WTC11 (cell line): ENCODE data around the gene SMARCA4. TPM values are rescaled to one million over a fixed set of nuclear protein-coding genes. Genes with fewer than 3 reads are reported as not detected.

Experiments used
- ARID4B ChIP-seq: sonication (generic); formaldehyde crosslinking; IDR thresholded peaks from 2 replicates; pipeline ENCODE4 v1.8.0; 2023; ENCODE audit warnings: missing genetic modification reagents, mild to moderate bottlenecking, borderline replicate concordance
- ATF2 ChIP-seq: sonication (generic); formaldehyde crosslinking; IDR thresholded peaks from 2 replicates; pipeline ENCODE4 v1.8.1; 2022; ENCODE audit warnings: low read depth, missing genetic modification reagents, borderline replicate concordance
- CREB1 ChIP-seq: sonication (generic); formaldehyde crosslinking; IDR thresholded peaks from 2 replicates; pipeline ENCODE4 v1.8.0; 2023; ENCODE audit warnings: mild to moderate bottlenecking, missing genetic modification reagents
- CTCF ChIP-seq: fragments of 200-600 bp; IDR thresholded peaks from 2 replicates; pipeline ENCODE4 v1.8.0; 2022; ENCODE audit warnings: antibody characterized with exemption
- FOXK1 ChIP-seq: sonication (generic); formaldehyde crosslinking; IDR thresholded peaks from 2 replicates; pipeline ENCODE4 v1.8.0; 2022; ENCODE audit warnings: mild to moderate bottlenecking, moderate library complexity, missing genetic modification reagents
- FOXP4 ChIP-seq: sonication (generic); formaldehyde crosslinking; IDR thresholded peaks from 2 replicates; pipeline ENCODE4 v1.8.0; 2022; ENCODE audit warnings: mild to moderate bottlenecking, missing genetic modification reagents
- JAZF1 ChIP-seq: fragments of 250-450 bp; sonication (Bioruptor Pico); IDR thresholded peaks from 2 replicates; pipeline ENCODE4 v1.9.0; 2021; ENCODE audit warnings: moderate library complexity, mild to moderate bottlenecking, inconsistent platforms
- KAT7 ChIP-seq: sonication (generic); formaldehyde crosslinking; IDR thresholded peaks from 2 replicates; pipeline ENCODE4 v1.8.1; 2023; ENCODE audit warnings: missing genetic modification reagents, mild to moderate bottlenecking, borderline replicate concordance
- MXD4 ChIP-seq: fragments of 250-450 bp; sonication (Bioruptor Pico); IDR thresholded peaks from 2 replicates; pipeline ENCODE4 v1.8.0; 2021; ENCODE audit warnings: mild to moderate bottlenecking, moderate library complexity, borderline replicate concordance
- MYBL2 ChIP-seq: sonication (generic); formaldehyde crosslinking; IDR thresholded peaks from 2 replicates; pipeline ENCODE4 v1.8.1; 2023; ENCODE audit warnings: mild to moderate bottlenecking, moderate library complexity, missing genetic modification reagents
- NR1H2 ChIP-seq: sonication (generic); formaldehyde crosslinking; IDR thresholded peaks from 2 replicates; pipeline ENCODE4 v1.9.0; 2021; ENCODE audit warnings: mild to moderate bottlenecking, moderate library complexity, missing genetic modification reagents
- RORB ChIP-seq: fragments of 250-450 bp; sonication (Bioruptor Pico); IDR thresholded peaks from 2 replicates; pipeline ENCODE4 v1.9.0; 2021; ENCODE audit warnings: mild to moderate bottlenecking
- SP1 ChIP-seq: sonication (generic); formaldehyde crosslinking; conservative IDR thresholded peaks from 2 replicates; pipeline ENCODE4 v1.8.1; 2022; ENCODE audit warnings: missing genetic modification reagents
- USF1 ChIP-seq: sonication (generic); formaldehyde crosslinking; IDR thresholded peaks from 2 replicates; pipeline ENCODE4 v1.8.0; 2022; ENCODE audit warnings: mild to moderate bottlenecking, missing genetic modification reagents
- ZNF138 ChIP-seq: sonication (generic); formaldehyde crosslinking; conservative IDR thresholded peaks from 2 replicates; pipeline ENCODE4 v1.8.1; 2022; ENCODE audit warnings: mild to moderate bottlenecking, moderate library complexity, missing genetic modification reagents
- ZNF416 ChIP-seq: fragments of 250-450 bp; sonication (Bioruptor Pico); IDR thresholded peaks from 2 replicates; pipeline ENCODE4 v1.9.0; 2021; ENCODE audit warnings: mild to moderate bottlenecking, inconsistent platforms
- total RNA-seq: library from RNA; stranded (reverse); gene quantifications from 3 replicates; pipeline ENCODE4 v1.2.3, GENCODE V29; 2021
- TF ChIP-seq, protein P1 (sequence below): fragments of 250-450 bp; sonication (Bioruptor Pico); IDR thresholded peaks from 2 replicates; pipeline ENCODE4 v1.9.0; 2021; ENCODE audit warnings: mild to moderate bottlenecking, borderline replicate concordance
- TF ChIP-seq, protein P2 (sequence below): fragments of 250-450 bp; sonication (Bioruptor Pico); conservative IDR thresholded peaks from 2 replicates; pipeline ENCODE4 v1.9.0; 2021; ENCODE audit warnings: mild to moderate bottlenecking
- TF ChIP-seq, protein P3 (sequence below): sonication (generic); formaldehyde crosslinking; IDR thresholded peaks from 2 replicates; pipeline ENCODE4 v1.8.1; 2023; ENCODE audit warnings: mild to moderate bottlenecking, missing genetic modification reagents, moderate library complexity
- TF ChIP-seq, protein P4 (sequence below): sonication (generic); formaldehyde crosslinking; conservative IDR thresholded peaks from 2 replicates; pipeline ENCODE4 v1.8.1; 2022; ENCODE audit warnings: mild to moderate bottlenecking, missing genetic modification reagents

SMARCA4 gene
- total RNA-seq, 1 experiment from 2014 or later: 295 TPM

GRCh38 chr19:11090264-11090996 lies 129.6 kb downstream of the SMARCA4 start (continued):
- TF ChIP-seq SP1: peak; percentile 95
- peak; percentile 68; the same call in 1 of the 2 replicates for TF ChIP-seq ARID4B (CRISPR knock-in tag)
- TF ChIP-seq FOXK1: peak; percentile 86; the same call in 1 of the 2 replicates
- TF ChIP-seq NR1H2 (CRISPR knock-in tag): no peak; the same call in 1 of the 2 replicates
- no peak for TF ChIP-seq ZNF138 (CRISPR knock-in tag)
- TF ChIP-seq ATF2 (CRISPR knock-in tag): no peak
- no peak for TF ChIP-seq CTCF
- no peak for TF ChIP-seq MYBL2 (CRISPR knock-in tag)
- peak; percentile 25 for TF ChIP-seq FOXP4
- TF ChIP-seq, protein P1, sequence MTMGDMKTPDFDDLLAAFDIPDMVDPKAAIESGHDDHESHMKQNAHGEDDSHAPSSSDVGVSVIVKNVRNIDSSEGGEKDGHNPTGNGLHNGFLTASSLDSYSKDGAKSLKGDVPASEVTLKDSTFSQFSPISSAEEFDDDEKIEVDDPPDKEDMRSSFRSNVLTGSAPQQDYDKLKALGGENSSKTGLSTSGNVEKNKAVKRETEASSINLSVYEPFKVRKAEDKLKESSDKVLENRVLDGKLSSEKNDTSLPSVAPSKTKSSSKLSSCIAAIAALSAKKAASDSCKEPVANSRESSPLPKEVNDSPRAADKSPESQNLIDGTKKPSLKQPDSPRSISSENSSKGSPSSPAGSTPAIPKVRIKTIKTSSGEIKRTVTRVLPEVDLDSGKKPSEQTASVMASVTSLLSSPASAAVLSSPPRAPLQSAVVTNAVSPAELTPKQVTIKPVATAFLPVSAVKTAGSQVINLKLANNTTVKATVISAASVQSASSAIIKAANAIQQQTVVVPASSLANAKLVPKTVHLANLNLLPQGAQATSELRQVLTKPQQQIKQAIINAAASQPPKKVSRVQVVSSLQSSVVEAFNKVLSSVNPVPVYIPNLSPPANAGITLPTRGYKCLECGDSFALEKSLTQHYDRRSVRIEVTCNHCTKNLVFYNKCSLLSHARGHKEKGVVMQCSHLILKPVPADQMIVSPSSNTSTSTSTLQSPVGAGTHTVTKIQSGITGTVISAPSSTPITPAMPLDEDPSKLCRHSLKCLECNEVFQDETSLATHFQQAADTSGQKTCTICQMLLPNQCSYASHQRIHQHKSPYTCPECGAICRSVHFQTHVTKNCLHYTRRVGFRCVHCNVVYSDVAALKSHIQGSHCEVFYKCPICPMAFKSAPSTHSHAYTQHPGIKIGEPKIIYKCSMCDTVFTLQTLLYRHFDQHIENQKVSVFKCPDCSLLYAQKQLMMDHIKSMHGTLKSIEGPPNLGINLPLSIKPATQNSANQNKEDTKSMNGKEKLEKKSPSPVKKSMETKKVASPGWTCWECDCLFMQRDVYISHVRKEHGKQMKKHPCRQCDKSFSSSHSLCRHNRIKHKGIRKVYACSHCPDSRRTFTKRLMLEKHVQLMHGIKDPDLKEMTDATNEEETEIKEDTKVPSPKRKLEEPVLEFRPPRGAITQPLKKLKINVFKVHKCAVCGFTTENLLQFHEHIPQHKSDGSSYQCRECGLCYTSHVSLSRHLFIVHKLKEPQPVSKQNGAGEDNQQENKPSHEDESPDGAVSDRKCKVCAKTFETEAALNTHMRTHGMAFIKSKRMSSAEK (CRISPR knock-in tag): no peak
- TF ChIP-seq, protein P2, sequence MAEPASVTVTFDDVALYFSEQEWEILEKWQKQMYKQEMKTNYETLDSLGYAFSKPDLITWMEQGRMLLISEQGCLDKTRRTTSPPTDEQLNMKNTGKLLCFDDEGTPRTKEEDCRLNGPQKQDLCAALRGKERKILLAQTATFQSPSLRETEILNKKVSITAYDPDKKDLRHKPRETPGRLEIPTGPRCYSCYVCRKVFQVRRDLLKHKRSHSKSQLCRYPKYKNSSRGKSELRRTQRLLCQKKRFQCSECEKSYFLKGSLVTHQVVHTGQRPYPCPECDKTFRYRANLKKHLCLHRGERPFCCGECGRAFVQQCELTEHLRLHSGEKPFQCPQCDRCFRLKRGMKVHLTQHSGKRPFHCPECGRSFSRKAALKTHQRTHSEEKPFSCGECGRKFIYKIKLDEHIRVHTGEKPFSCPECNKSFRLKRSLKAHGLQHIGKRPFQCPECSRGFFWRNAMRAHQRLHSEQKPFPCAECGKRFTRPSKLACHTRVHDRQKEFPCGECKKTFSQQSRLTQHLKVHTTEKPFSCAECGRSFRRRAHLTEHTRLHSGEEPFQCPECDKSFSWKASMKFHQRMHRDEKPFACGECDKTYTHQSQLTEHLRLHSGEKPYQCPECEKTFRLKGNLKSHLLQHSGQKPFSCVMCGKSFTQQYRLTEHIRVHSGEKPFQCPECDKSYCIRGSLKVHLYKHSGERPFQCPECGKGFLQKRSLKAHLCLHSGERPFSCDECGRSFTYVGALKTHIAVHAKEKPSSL: no peak
- no peak for TF ChIP-seq CREB1 (CRISPR knock-in tag)
- TF ChIP-seq JAZF1 (CRISPR knock-in tag): no peak
- TF ChIP-seq MXD4 (CRISPR knock-in tag): no peak
- no peak for TF ChIP-seq KAT7
- TF ChIP-seq, protein P3, sequence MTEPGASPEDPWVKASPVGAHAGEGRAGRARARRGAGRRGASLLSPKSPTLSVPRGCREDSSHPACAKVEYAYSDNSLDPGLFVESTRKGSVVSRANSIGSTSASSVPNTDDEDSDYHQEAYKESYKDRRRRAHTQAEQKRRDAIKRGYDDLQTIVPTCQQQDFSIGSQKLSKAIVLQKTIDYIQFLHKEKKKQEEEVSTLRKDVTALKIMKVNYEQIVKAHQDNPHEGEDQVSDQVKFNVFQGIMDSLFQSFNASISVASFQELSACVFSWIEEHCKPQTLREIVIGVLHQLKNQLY: no peak
- no peak for TF ChIP-seq RORB (CRISPR knock-in tag)
- peak; percentile 84; the same call in 1 of the 2 replicates for TF ChIP-seq ZNF416 (CRISPR knock-in tag)
- TF ChIP-seq, protein P4, sequence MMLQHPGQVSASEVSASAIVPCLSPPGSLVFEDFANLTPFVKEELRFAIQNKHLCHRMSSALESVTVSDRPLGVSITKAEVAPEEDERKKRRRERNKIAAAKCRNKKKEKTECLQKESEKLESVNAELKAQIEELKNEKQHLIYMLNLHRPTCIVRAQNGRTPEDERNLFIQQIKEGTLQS: no peak
- no peak for TF ChIP-seq USF1 (CRISPR knock-in tag)
